DOHH2 (cell line): Measurements from ENCODE around the gene SLC35G2.

Experiments used
- H3F3A ChIP-seq: fragments of 200-600 bp; sonication (generic), shearing (Covaris generic); 2 replicates; pipeline ENCODE4 v1.6.0; 2016; ENCODE audit warnings: antibody characterized with exemption, mild to moderate bottlenecking; ENCODE audit not compliant: control insufficient read depth, insufficient read depth
- H3K27ac ChIP-seq: fragments of 200-600 bp; sonication (generic); 2 replicates; pipeline ENCODE4 v1.5.1; 2014; ENCODE audit warnings: low read depth, mild to moderate bottlenecking, low read length, moderate library complexity
- H3K27me3 ChIP-seq: fragments of 200-600 bp; sonication (generic); 2 replicates; pipeline ENCODE4 v1.6.1; 2014; ENCODE audit warnings: mild to moderate bottlenecking, low read length, mixed read lengths; ENCODE audit not compliant: control insufficient read depth
- H3K36me3 ChIP-seq: fragments of 200-600 bp; sonication (generic); 2 replicates; pipeline ENCODE4 v1.6.1; 2014; ENCODE audit warnings: mild to moderate bottlenecking, low read length, moderate library complexity, mixed read lengths; ENCODE audit not compliant: control insufficient read depth
- H3K4me1 ChIP-seq: fragments of 200-600 bp; sonication (generic); 2 replicates; pipeline ENCODE4 v1.6.1; 2014; ENCODE audit warnings: mild to moderate bottlenecking, low read length, mixed read lengths; ENCODE audit not compliant: control insufficient read depth
- H3K4me2 ChIP-seq: fragments of 200-600 bp; sonication (generic); 2 replicates; pipeline ENCODE4 v1.6.0; 2014; ENCODE audit warnings: mild to moderate bottlenecking, low read length, moderate library complexity
- H3K4me3 ChIP-seq: fragments of 200-600 bp; sonication (generic); 2 replicates; pipeline ENCODE4 v1.5.1; 2014; ENCODE audit warnings: mild to moderate bottlenecking, low read length, mixed read lengths
- H3K79me2 ChIP-seq: fragments of 200-600 bp; sonication (generic); 2 replicates; pipeline ENCODE4 v1.6.1; 2014; ENCODE audit warnings: mild to moderate bottlenecking, low read length, mixed read lengths; ENCODE audit not compliant: control insufficient read depth
- H3K9me2 ChIP-seq: fragments of 200-600 bp; sonication (generic); replicated peaks from 2 replicates; pipeline ENCODE4 v1.6.1; 2014; ENCODE audit warnings: mild to moderate bottlenecking, low read length, mixed read lengths; ENCODE audit not compliant: control insufficient read depth
- H3K9me3 ChIP-seq: fragments of 200-600 bp; sonication (generic); 2 replicates; pipeline ENCODE4 v1.6.1; 2014; ENCODE audit warnings: antibody characterized with exemption, low read length, mixed read lengths; ENCODE audit not compliant: control insufficient read depth, insufficient read depth
- H4K20me1 ChIP-seq: fragments of 200-600 bp; sonication (generic); 2 replicates; pipeline ENCODE4 v1.6.0; 2014; ENCODE audit warnings: low read depth, mild to moderate bottlenecking, antibody characterized with exemption, low read length, moderate library complexity; ENCODE audit not compliant: control insufficient read depth, insufficient read depth
- EZH2phosphoT487 ChIP-seq: fragments of 200-600 bp; sonication (generic); IDR thresholded peaks from 2 replicates; pipeline ENCODE4 v1.6.1; 2017; ENCODE audit warnings: borderline replicate concordance, mild to moderate bottlenecking, antibody characterized with exemption, low read length, moderate library complexity, mixed read lengths
- TF ChIP-seq, protein P1 (sequence below): fragments of 200-600 bp; sonication (generic); IDR thresholded peaks from one replicate; pipeline ENCODE4 v1.5.1; 2014; ENCODE audit warnings: antibody characterized with exemption, mild to moderate bottlenecking, low read depth, low read length; ENCODE audit not compliant: poor library complexity, severe bottlenecking

The SLC35G2 gene

DNA sequence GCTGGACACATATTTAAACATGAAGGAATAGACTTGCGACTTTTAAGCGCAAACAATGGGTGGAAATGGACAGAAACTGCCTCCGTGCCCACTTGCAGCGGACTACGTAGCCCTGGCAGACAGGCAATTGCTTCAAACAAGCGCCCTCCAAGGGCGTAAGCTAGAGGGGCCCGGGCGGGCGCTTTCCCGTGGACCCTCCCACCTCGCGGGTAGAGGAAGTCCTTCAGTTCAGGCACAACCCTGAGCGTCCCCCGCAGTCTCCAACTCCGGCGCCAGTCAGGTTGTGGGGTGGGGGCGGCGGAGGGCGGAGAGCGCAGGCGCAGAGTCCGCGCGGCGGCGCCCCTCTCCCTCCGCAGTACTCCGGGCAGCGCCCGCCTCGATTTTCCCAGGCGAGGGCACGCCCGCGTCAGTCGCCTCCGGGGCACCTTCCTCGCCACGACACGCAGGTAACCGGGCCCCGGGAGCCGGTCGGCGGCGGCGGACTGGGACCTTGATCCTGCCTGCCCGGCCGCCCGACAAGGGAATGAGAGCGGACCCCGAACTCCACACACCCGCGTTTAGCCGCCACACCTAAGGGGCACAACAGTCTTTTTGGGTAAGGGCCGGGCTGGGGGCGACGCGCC lies at the start of gene SLC35G2:
TSS of gene SLC35G2 (plus strand) at position 358 of the 623 bp plus-strand sequence. CDS start 35,335 bp downstream, outside the sequence.
- no peaks in the 10 kb centered on the region for H3K9me3 ChIP-seq
- TF ChIP-seq, protein P1, sequence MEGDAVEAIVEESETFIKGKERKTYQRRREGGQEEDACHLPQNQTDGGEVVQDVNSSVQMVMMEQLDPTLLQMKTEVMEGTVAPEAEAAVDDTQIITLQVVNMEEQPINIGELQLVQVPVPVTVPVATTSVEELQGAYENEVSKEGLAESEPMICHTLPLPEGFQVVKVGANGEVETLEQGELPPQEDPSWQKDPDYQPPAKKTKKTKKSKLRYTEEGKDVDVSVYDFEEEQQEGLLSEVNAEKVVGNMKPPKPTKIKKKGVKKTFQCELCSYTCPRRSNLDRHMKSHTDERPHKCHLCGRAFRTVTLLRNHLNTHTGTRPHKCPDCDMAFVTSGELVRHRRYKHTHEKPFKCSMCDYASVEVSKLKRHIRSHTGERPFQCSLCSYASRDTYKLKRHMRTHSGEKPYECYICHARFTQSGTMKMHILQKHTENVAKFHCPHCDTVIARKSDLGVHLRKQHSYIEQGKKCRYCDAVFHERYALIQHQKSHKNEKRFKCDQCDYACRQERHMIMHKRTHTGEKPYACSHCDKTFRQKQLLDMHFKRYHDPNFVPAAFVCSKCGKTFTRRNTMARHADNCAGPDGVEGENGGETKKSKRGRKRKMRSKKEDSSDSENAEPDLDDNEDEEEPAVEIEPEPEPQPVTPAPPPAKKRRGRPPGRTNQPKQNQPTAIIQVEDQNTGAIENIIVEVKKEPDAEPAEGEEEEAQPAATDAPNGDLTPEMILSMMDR: no peak
- no peak for TF ChIP-seq EZH2phosphoT487
- H4K20me1 ChIP-seq: no peaks in the 10 kb centered on the region
- H3K79me2 ChIP-seq: no peaks in the 10 kb centered on the region
- H3K4me3 ChIP-seq: peak within 1 kb of the TSS; percentile 88
- peaks cover 28% of the 10 kb centered on the region for H3K27me3 ChIP-seq
- H3K36me3 ChIP-seq: no peaks in the 10 kb centered on the region
- H3K9me2 ChIP-seq: no peaks in the 10 kb centered on the region
- H3K4me2 ChIP-seq: peak within 1 kb of the TSS; percentile 95
- peaks cover 19% of the 10 kb centered on the region for H3K4me1 ChIP-seq
- H3K27ac ChIP-seq: no peak within 1 kb of the TSS
- no peaks in the 10 kb centered on the region for H3F3A ChIP-seq

DNA sequence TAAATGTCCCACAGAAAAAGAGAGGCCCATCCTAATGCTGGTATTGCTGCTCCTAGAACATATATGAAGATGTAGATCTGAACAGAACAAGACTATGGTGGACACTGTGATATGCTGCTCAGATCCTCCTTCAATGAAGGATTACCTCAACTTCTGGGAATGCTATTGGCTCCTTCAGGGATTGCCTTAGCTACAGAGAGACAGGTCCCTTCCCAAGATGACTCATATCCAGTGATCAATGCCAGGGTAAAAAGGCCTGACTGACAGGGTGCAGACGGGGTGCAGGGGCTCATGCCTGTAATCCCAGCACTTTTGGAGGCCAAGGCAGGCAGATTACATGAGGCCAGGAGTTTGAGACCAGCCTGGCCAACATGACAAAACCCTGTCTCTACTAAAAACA lies 46.2 kb upstream of the SLC35G2 start:
- no peaks in the 10 kb centered on the region for H3K79me2 ChIP-seq
- TF ChIP-seq, protein P1: no peak
- TF ChIP-seq EZH2phosphoT487: no peak

DNA sequence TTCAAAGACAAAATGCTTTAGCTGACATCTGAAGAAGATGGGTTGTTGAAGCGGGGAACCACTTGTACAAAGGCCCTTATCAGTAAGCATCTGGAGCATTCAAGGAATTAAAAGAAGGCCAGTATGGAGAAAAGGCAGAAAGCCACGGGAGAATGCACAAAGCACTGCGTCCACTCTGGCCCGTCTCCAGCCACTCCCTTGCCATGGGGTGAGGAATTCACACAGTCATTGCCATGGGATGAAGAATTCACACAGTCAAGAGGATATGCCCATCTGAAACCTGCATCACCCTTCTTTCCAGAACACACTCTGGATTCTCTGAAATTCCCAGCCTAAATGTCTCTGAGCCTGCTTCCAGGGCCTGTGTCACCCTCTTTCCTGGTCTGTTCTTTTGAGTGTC lies 40.1 kb upstream of the SLC35G2 start:
- Histone ChIP-seq H3K4me3 (no peak overlapping the region), H3K79me2 (no peaks in the 10 kb centered on the region), H3K36me3 (no peaks in the 10 kb centered on the region), H4K20me1 (no peaks in the 10 kb centered on the region), H3K27me3 (no peaks in the 10 kb centered on the region), H3K4me2 (no peak overlapping the region), H3K4me1 (no peaks in the 10 kb centered on the region), H3K27ac (no peak overlapping the region), H3K9me3 (no peaks in the 10 kb centered on the region), H3F3A (no peaks in the 10 kb centered on the region), H3K9me2 (no peaks in the 10 kb centered on the region)
- TF ChIP-seq, protein P1: no peak
- no peak for TF ChIP-seq EZH2phosphoT487

More for the DNA sequence above, 46.2 kb upstream of the SLC35G2 start:
- H3K27ac ChIP-seq: no peak overlapping the region
- no peak overlapping the region for H3K4me2 ChIP-seq
- no peaks in the 10 kb centered on the region for H3K9me2 ChIP-seq
- H4K20me1 ChIP-seq: no peaks in the 10 kb centered on the region
- no peak overlapping the region for H3K4me3 ChIP-seq
- H3K9me3 ChIP-seq: no peaks in the 10 kb centered on the region
- H3F3A ChIP-seq: no peaks in the 10 kb centered on the region
- no peaks in the 10 kb centered on the region for H3K4me1 ChIP-seq
- H3K27me3 ChIP-seq: no peaks in the 10 kb centered on the region
- H3K36me3 ChIP-seq: no peaks in the 10 kb centered on the region
